ENCODE measurements around the gene UNC5C.

The UNC5C gene

GRCh38 chr4:95255396-95256107, 293.2 kb downstream of the UNC5C start:
- no peak for DNase-seq

- no peak for DNase-seq
Measured at GRCh38 chr4:95251568-95251967, 297.2 kb downstream of the UNC5C start.

GRCh38 chr4:95250544-95251137, 298.1 kb downstream of the UNC5C start:
- no peak for DNase-seq

GRCh38 chr4:95249426-95250021, 299.2 kb downstream of the UNC5C start:
- DNase-seq: no peak

- no peak for DNase-seq
Measured at GRCh38 chr4:95248720-95249425, 299.9 kb downstream of the UNC5C start.

- no peak for DNase-seq
Measured at GRCh38 chr4:95243892-95244291, 304.9 kb downstream of the UNC5C start.

- DNase-seq: no peak
Measured at GRCh38 chr4:95238554-95238953, 310.2 kb downstream of the UNC5C start.

GRCh38 chr4:95232358-95233156, 316.2 kb downstream of the UNC5C start:
- no peak for DNase-seq

GRCh38 chr4:95231681-95232080, 317.1 kb downstream of the UNC5C start:
- DNase-seq: no peak

GRCh38 chr4:95225849-95226248, 322.9 kb downstream of the UNC5C start:
- no peak for DNase-seq

GRCh38 chr4:95224402-95224801, 324.4 kb downstream of the UNC5C start:
- no peak for DNase-seq

GRCh38 chr4:95220205-95221175, 328.3 kb downstream of the UNC5C start:
- no peak for DNase-seq

GRCh38 chr4:95219109-95219508, 329.7 kb downstream of the UNC5C start:
- no peak for DNase-seq

GRCh38 chr4:95217197-95217596, 331.6 kb downstream of the UNC5C start:
- DNase-seq: no peak

- DNase-seq: no peak
Measured at GRCh38 chr4:95216636-95217035, 332.1 kb downstream of the UNC5C start.

GRCh38 chr4:95215991-95216605, 332.7 kb downstream of the UNC5C start:
- DNase-seq: no peak

GRCh38 chr4:95215043-95215442, 333.7 kb downstream of the UNC5C start:
- DNase-seq: no peak

- DNase-seq: no peak
Measured at GRCh38 chr4:95214408-95214807, 334.4 kb downstream of the UNC5C start.

GRCh38 chr4:95213366-95213765, 335.4 kb downstream of the UNC5C start:
- no peak for DNase-seq

- no peak for DNase-seq
Measured at GRCh38 chr4:95212692-95213091, 336.1 kb downstream of the UNC5C start.

- DNase-seq: no peak
Measured at GRCh38 chr4:95209927-95210326, 338.8 kb downstream of the UNC5C start.
